Upper lobe of left lung (tissue), 4 donors: ENCODE data around the gene PCBP4.

Experiments used
- EP300 ChIP-seq, 4 donors: sonication (generic); formaldehyde crosslinking; IDR thresholded peaks; one replicate each; pipeline ENCODE4 v1.5.1; 2017; ENCODE audit warnings: antibody characterized with exemption in 4 of 4, control low read depth in 2 of 4
- POLR2A ChIP-seq, 4 donors: fragments of 450-650 bp; IDR thresholded peaks; one replicate each; pipeline ENCODE4 v1.5.1; 2016 to 2017; ENCODE audit warnings: antibody characterized with exemption in 4 of 4, mild to moderate bottlenecking in 2 of 4
- TF ChIP-seq, protein P1 (sequence below), 6 experiments: fragments of 450-650 bp in 4 of 6; fragments of 200-600 bp in 2 of 6; sonication (generic) in 2 of 6; IDR thresholded peaks; one replicate each; pipeline ENCODE4 v1.5.1; 2016 to 2019; ENCODE audit warnings: antibody characterized with exemption in 6 of 6

DNA sequence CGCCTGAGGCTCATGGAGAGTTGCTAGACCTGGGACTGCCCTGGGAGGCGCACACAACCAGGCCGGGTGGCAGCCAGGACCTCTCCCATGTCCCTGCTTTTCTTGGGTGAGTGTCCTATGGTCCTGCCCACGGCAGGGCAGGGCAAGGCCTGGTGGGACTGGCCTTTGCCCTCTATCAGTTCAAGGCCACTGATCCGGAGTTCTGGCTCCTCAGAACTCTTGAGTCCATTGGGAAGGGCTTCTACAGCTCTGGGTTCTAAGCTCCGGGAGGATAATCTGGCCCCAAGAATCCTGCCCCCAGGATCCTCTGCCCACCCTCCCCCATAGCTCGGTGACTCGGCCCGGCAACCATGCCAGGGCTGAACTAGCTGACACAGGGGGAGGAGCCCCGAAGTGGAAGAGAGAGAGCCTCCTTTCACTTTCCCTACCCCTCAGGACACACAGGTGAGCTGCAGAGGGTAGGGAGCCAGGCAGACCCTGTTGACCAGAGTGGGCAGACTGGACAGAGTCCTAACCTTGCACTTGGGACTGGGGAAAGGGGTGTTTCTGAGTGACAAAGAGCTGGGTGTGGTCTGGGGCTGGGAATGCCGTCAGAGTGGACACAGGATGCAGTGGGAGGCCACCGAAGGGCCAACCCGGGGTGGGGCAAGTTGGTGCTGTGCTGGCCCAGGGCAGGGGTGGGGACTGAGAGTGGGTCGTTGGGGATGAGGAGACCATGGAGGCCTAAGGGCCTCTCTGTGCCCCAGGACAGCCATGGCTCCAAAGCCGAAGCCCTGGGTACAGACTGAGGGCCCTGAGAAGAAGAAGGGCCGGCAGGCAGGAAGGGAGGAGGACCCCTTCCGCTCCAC lies 24.4 kb downstream of the PCBP4 start:
- TF ChIP-seq POLR2A (IDR thresholded peaks at IDR 0.05) (peak in 2 of 4 donors; percentile 19 to 39), EP300 (IDR thresholded peaks at IDR 0.05) (no peak)
- TF ChIP-seq, protein P1, sequence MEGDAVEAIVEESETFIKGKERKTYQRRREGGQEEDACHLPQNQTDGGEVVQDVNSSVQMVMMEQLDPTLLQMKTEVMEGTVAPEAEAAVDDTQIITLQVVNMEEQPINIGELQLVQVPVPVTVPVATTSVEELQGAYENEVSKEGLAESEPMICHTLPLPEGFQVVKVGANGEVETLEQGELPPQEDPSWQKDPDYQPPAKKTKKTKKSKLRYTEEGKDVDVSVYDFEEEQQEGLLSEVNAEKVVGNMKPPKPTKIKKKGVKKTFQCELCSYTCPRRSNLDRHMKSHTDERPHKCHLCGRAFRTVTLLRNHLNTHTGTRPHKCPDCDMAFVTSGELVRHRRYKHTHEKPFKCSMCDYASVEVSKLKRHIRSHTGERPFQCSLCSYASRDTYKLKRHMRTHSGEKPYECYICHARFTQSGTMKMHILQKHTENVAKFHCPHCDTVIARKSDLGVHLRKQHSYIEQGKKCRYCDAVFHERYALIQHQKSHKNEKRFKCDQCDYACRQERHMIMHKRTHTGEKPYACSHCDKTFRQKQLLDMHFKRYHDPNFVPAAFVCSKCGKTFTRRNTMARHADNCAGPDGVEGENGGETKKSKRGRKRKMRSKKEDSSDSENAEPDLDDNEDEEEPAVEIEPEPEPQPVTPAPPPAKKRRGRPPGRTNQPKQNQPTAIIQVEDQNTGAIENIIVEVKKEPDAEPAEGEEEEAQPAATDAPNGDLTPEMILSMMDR (IDR thresholded peaks at IDR 0.05): no peak
